ENCODE measurements around the gene FRYL. TPM values are rescaled to one million over a fixed set of nuclear protein-coding genes. Genes with fewer than 3 reads are reported as not detected.

Gene FRYL
- total and polyA plus RNA-seq, 12 donors: 11.7 to 60.1 (median 36.4) TPM

- WGBS, 2 donors: 95% methylated on average over 2 of the region's 2 CpGs
- Histone ChIP-seq H3K4me1 (peaks cover 0 to 46% (median 5%) of the 10 kb centered on the region in 9 donors), H3K4me3 (no peak overlapping the region), H3K27ac (no peak overlapping the region), H3K27me3 (no peaks in the 10 kb centered on the region), H3K36me3 (peaks cover 0 to 80% (median 5%) of the 10 kb centered on the region in 9 donors), H3K9me3 (no peaks in the 10 kb centered on the region)
- ATAC-seq (no peak), DNase-seq (no peak)
- no peak for TF ChIP-seq CTCF (IDR thresholded peaks at IDR 0.05)
- intact Hi-C loops (cut with DNase I): no loop called here
Observed at GRCh38 chr4:48620831-48621230, 159.2 kb downstream of the FRYL start.

GRCh38 chr4:48620093-48620492 is 160.0 kb downstream of the FRYL start:
- peaks cover 0 to 84% (median 5%) of the 10 kb centered on the region in 9 donors for H3K36me3 ChIP-seq
- no peak overlapping the region for H3K4me3 ChIP-seq
- WGBS, 2 donors: 28 to 34% methylated on average over 1 of the region's 1 CpG
- peak in 2 of 8 donors; percentile 37 to 48 for ATAC-seq
- no peaks in the 10 kb centered on the region for H3K27me3 ChIP-seq
- no peaks in the 10 kb centered on the region for H3K9me3 ChIP-seq
- DNase-seq: no peak
- TF ChIP-seq CTCF (IDR thresholded peaks at IDR 0.05): no peak
- H3K27ac ChIP-seq: peak overlapping the region in 1 of 10 donors; percentile 6
- intact Hi-C loops (cut with DNase I): no loop called here
- peaks cover 0 to 46% (median 5%) of the 10 kb centered on the region in 9 donors for H3K4me1 ChIP-seq

GRCh38 chr4:48604527-48604926 is 175.6 kb downstream of the FRYL start:
- 92 to 93% methylated on average over 4 of the region's 4 CpGs for WGBS, 2 donors
- no peak for DNase-seq
- peaks cover 0 to 88% (median 6%) of the 10 kb centered on the region in 9 donors for H3K36me3 ChIP-seq
- H3K27me3 ChIP-seq: no peaks in the 10 kb centered on the region
- no peak for TF ChIP-seq CTCF (IDR thresholded peaks at IDR 0.05)
- H3K4me3 ChIP-seq: no peak overlapping the region
- H3K27ac ChIP-seq: no peak overlapping the region
- peaks cover 0 to 17% (median 8%) of the 10 kb centered on the region in 9 donors for H3K4me1 ChIP-seq
- H3K9me3 ChIP-seq: no peaks in the 10 kb centered on the region
- no peak for ATAC-seq
- intact Hi-C loops (cut with DNase I): loop anchor here in 2 of 10 donors (5.0 to 10.0 kb wide), 2 partner anchors 38 to 70 kb away; no protein-coding TSS in a partner anchor

GRCh38 chr4:48604041-48604440 is 176.0 kb downstream of the FRYL start:
- Histone ChIP-seq H3K27ac (no peak overlapping the region), H3K4me3 (no peak overlapping the region), H3K36me3 (peaks cover 0 to 87% (median 6%) of the 10 kb centered on the region in 9 donors), H3K9me3 (no peaks in the 10 kb centered on the region), H3K27me3 (no peaks in the 10 kb centered on the region), H3K4me1 (peaks cover 0 to 17% (median 8%) of the 10 kb centered on the region in 9 donors)
- ATAC-seq: no peak
- WGBS, 2 donors: 95 to 96% methylated on average over 1 of the region's 1 CpG
- intact Hi-C loops (cut with DNase I): loop anchor here in 2 of 10 donors (5.0 to 10.0 kb wide), 2 partner anchors 38 to 71 kb away; no protein-coding TSS in a partner anchor
- TF ChIP-seq CTCF (IDR thresholded peaks at IDR 0.05): no peak
- no peak for DNase-seq

Data from heart right ventricle (tissue), 16 donors.